Measurements from ENCODE around the gene ME1.

DNA sequence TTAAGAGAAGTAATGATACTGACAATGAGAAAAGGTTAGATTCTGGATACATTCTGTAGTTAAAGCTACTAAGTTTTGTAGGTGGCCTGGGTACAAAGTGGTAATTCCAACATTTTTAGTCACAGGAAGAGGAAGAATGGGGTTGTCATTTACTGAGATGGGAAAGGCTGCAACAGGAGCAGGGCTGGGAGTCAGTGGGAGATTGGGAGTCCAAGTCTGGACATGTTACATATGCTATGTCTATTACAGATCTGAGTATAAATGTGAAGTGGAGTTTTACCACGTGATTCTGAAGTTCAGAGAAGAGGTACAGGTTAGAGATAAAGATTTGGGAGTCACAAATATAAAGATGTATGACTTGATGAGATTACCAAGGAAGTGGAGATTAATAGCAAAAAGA lies 121.5 kb downstream of the ME1 start:
- no peak for TF ChIP-seq TAF1 (IDR thresholded peaks at IDR 0.05; ENCODE audit: borderline replicate concordance, insufficient read depth, low read length)
- TF ChIP-seq POLR2AphosphoS5 (IDR thresholded peaks at IDR 0.05; ENCODE audit: low read depth, low read length), result no peak
- no peak for TF ChIP-seq SIN3A (IDR thresholded peaks at IDR 0.05; ENCODE audit: borderline replicate concordance, insufficient read depth, low read length)
